NCI-H2107 treated with DMSO at 0.1 percent for 48 hours (cell line): ENCODE measurements around the gene SLC39A1.

ENCODE experiments used
- DNase-seq: peaks from one replicate; lab custom pipeline; 2025; ENCODE audit not compliant: unreplicated experiment; lab: John Stamatoyannopoulos, UW

SLC39A1 gene

DNA sequence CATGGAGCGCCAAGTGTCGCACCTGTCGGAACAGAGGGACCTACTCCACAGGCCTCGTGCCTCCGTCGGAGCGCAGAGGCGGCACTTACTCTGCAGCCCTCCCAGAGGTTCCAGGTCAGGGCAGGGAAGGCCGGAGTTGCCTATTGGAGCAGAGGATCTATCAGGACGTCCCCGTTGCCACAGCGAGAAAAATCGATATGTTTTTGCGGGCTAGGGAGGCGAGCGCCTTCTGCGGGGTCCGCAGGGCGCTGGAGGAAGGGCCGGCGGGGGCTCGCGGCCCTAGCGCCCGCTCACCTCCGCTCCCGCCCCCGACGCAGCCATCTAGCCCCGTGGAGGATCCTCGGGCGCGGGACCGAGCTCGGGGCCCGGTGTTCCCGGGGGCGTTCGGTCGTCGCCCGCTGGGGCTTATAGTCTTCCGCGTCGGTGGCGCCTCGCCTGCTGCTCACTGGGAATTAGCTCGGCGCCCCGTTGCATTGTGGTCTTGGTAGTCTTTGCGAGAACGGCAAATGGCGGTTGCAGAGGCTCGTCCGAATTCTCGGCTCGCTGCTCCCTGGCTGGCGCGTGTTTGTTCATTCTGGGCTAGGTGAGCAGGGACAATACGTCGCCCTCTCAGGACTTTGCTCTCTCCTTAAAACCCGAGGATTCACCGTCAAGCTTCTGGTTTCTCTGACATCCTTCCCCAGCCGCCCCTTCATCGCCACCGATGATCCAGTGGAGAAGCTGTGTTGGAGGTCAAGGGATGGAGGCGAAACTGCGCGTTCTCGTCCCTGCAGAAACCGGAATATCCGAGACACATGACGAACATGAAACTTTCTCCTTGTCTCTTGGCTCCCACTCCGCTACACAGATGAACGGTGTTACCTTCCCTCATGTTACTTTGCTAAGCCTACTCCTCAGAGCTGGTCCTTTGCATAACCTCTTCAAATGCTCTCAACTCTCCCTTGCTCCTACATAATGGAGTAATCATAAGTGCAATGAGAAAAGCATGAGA lies 14.2 kb upstream of the SLC39A1 start, which contains the start of gene JTB:
Gene JTB, minus strand, starts transcription at position 425 of the 991 bp plus-strand sequence. Its CDS starts 422 bp downstream, at position 3.
- peak; percentile 83 for DNase-seq

DNA sequence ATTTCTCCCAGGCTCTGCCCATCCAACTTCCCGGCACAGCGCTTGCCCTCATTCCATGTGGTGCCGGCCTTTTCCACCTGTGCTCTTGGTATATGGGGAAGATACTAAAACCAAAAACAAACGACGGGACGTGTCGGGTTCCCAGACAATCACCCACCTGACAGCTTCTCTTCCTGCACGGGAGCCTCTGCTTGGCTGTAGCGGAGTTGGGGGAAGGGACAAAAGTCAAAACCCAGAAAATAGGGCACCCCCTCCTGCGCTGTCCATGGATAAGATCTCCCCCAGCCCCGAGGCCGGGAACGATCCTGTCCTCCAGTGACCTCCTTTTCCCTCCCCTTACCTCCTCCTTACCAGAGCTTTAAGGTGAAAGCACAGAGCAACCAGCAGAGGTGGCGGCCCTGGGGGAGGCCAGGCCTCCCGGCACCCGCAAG lies 13.5 kb upstream of the SLC39A1 start:
- no peak for DNase-seq

DNA sequence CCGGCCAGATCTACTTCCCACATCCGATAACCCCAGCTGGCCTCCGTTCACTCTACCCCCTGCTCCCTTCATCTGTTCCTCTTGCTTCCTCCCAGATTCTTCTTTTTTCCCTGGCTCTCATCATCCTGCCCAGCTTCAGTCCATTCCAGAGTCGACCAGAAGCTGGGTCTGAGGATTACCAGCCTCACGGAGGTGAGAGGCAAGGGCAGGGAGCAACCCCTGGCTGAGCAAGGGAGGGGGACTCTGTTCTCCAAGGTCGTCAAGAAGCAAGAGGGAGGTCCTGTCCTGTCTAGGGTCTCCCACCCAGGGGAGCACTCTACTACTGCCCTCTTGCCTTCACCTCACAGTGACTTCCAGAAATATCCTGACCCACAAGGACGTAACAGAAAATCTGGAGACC lies 10.2 kb upstream of the SLC39A1 start:
- no peak for DNase-seq

DNA sequence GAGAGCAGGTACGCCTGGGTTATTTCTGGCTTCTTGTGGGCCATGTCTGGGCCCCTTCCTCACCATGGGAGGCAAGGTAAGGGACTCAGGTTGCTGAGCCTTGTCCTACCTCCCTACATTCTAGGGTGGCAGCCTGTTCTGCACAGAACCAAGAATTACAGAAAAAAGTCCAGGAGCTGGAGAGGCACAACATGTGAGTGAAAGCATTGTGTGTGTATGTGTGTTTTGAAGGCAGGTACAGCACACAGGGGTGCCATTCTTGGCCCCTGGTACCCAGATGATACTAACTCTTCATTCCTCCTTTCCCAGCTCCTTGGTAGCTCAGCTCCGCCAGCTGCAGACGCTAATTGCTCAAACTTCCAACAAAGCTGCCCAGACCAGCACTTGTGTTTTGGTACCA lies 9.7 kb upstream of the SLC39A1 start:
- no peak for DNase-seq

DNA sequence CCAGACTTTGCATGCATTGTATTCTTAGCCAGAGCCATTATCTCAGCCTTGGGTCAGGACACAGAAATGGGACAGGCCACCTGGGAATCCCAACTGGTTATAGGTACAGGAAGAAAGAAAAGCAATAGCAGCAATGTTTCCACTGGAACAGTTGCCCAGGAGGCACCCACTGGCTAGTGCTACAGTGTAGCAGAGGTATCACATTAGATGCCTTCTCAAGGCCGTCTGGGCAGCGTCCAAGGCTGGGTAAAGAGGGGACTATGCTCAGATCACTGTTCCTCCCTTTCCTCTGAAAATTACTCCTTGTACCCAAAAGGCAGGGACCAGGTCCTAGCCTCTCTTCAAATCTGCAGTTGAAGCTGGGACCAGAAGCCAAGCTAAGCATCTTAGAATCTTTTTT lies 7.0 kb upstream of the SLC39A1 start:
- no peak for DNase-seq

DNA sequence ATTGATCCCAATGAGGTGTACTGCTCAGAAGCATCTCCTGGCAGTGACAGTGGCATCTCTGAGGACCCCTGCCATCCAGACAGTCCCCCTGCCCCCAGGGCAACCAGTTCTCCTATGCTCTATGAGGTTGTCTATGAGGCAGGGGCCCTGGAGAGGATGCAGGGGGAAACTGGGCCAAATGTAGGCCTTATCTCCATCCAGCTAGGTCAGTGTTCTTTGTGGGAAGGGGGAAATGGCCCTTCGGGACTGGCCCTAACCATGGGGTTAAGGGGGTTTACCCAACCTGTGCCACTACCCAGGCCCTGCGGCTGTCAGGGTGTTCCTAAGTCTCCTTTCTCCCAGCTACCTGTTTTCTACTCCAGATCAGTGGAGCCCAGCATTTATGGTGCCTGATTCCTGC lies 5.6 kb upstream of the SLC39A1 start:
- no peak for DNase-seq

DNA sequence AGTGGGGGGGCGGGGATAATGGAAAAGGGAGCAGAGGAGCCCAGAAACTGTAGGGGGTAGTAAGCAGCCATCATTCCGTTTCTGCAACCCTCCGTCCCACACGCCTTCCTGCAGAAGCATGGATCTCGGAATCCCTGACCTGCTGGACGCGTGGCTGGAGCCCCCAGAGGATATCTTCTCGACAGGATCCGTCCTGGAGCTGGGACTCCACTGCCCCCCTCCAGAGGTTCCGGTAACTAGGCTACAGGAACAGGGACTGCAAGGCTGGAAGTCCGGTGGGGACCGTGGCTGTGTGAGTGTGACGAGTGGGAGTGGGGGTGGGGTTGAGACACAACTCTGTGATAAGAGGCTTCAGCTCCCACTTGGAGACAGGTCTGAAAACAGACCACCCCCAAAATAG lies 5.1 kb upstream of the SLC39A1 start:
- no peak for DNase-seq

DNA sequence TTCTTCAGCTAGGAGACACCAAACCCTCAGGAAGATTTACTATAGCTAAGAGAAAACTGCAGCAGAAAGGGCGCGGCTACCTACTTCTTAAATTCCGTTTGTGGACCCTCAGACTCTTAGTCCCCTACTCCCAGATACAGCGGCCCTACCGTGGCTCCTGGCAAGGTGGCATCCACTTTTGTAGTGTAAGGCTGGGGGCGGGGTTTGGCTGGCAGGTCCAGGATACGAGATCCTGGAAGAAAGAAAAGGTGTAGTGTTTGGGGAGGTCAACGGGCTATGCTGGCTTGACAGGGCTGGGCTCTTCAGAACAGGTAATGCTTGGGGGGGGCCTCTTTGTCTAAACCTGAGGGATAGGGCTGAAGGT lies 4.6 kb upstream of the SLC39A1 start:
- DNase-seq: peak; percentile 80

DNA sequence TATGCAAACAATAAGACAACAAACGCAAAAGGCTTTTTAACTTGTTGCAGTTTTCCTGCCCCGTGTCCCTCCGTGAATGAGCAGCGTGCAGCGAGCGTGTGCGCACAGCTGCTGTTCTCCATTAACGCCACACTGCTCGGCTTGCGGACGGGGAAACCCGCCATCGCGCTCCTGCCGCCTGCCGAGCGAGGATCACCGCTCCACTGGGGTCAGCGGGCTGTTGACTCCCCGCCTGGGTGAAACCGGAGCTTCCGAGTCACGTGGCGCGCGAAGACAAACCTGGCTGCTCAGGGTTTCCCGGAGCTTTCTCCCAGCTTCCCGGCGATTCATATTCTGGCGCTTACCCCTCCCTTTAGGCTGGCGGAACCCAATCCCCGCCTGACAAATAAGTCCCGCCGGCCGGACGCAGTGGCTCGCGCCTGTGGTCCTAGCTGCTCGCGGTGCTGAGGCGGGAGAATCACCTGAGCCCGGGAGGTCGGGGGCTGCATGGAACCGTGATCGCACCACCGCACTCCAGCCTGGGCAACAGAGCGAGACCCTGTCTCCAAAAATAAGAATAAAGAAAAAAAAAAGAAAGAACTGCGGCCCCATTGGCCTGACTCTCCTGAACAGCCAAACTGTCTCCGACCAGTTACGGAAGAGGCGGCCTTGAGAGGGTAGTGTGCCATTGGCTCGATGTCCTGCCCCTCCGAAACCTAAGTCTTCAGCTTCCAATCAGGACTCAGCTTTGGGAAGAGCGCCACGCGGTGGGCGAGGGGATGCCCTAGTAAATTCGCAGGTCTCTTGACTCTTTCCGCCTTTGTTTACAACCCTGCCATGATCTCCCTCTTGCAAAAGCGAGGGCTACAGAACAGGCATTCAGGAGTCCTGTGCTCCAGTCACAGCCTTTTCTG lies 4.0 kb upstream of the SLC39A1 start, which contains the start of gene CREB3L4:
Gene CREB3L4, plus strand, starts transcription at position 796 of the 893 bp plus-strand sequence. CDS start 624 bp downstream, outside the sequence.
- DNase-seq: peak; percentile 99

DNA sequence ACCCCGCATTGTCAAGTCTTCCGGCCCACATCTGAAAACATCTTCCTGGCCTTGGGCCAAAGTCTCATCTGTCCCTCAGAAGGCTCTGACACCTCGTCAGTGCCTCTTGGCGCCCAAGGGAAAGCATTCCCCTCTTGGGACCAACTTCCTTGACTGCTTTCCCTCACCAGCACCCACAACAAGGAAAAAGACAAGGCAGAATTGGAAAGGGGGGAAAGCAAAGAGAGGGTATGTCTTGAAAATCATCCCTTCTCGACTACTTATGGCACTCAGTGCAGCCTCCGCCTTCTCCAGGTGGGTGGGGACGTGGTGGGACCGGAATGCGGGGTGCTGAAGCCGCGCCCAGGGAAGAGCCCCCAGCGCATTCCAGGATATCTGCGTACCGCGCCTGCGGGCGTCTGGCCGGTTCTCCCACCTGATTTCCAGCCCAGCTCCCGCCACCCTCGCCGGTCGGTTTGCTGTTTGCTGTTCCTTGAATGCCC lies 554 bp upstream of the SLC39A1 start:
- no peak for DNase-seq

DNA sequence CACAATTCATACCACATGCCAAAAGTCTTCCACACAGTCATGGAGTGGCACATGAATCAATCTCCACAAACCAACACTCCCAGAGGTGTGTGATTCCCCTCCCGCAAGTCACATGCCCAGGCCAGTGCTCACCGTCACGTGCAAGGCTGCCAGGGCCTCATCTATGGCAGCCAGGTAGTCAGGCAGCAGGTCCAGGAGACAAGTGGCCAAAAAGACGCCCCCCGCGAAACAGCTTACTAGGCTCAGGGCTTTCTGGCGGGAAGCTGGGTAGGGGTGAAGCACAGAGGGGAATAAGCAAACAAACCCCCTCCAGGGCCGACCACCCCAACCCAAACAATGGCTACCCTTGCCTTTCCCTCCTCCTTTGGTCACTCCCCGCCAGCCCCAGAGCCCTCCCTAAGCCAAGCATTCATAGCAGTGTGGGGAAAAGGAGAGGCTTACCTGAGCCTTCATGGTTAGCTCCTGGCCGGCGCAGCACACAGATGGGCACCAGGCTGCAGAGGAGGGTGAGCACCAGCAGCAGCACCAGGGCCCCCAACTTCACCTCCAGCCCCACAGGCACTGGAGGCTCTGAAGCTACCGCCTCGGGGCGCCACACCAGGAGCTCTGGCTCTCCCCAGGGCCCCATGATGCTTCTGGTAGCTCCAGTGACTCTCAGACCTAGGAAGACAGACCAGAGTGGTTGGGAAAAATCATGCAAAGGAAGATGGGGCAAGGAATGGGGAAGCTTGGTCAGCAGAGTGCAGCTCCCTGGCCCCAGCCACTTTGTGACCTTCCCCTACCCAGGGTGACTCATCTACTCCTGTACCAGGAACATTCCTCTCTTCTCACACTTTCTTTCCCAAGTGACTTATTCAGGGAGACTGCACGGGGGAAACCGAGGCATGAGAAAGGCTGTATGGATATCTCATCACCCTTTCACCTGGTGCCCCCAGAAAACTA lies 978 bp downstream of the SLC39A1 start:
- DNase-seq: no peak

DNA sequence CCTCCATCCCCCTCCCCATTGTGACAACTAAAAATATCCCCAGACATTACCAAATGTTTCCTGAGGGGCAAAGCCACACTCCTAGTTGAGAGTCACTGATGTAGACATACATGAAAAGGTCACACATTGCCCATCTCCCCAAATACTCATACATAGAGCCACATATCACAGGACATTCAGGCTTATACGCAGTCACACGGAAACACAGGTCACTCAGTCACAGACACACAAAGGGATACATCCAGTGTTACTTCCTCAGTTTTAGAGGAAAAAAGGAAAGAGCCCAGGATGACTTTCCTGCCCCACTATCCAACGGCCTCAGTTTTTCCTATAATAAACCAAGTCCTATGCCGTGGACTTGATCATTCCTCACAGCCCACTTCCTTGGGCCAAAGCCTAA lies 1.9 kb downstream of the SLC39A1 start:
- no peak for DNase-seq

DNA sequence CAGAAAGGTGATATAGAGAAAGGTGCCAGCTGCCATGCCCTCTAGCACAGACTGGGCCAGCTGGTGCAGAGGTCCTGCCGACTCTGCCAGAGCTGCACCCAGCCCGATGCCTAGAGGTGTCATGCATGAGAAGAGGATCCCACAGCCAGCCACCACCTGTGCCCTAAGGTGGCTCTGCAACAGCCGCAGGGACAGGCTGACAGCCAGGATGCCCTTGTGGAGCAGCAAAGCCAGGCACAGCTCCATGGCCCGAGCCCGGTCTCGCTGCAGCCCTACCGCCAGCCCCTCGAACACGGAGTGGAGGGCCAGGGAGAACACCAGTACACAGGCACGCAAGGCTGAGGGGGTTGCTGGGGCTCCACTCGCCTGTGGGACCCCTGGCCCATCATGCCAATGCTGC lies 3.1 kb downstream of the SLC39A1 start:
- DNase-seq: no peak

DNA sequence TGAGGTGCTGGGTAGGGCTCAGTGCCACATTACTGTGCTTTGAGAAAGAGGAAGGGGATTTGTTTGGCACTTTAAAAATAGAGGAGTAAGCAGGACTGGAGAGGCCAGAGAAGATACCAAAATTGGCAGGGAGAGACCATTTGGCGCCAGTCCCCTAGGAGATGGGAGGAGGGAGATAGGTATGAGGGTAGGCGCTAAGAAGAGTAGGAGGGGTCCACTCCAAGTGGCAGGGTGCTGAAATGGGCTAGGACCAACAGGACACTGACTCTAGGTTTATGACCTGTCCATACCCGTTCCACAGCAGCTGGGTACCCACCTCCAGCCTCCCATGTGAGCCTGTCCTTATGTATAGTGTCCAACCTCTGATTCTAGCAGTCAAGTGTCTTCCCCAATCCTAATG lies 3.9 kb downstream of the SLC39A1 start:
- DNase-seq: no peak

DNA sequence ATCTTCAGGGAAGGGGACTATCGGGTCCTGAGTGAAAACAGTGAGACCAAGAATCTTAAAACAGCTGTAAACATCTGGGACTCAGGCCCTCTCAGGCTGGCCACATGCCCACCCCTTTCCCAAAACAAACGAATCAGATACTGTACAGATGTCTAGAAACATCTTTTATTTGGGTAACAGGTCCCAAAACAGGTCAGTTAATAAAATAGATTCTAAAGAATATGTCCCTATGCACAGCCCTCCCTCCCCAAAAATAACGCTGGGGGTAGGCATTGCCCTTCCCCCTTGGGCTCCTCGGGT lies 4.4 kb downstream of the SLC39A1 start:
- DNase-seq: no peak

DNA sequence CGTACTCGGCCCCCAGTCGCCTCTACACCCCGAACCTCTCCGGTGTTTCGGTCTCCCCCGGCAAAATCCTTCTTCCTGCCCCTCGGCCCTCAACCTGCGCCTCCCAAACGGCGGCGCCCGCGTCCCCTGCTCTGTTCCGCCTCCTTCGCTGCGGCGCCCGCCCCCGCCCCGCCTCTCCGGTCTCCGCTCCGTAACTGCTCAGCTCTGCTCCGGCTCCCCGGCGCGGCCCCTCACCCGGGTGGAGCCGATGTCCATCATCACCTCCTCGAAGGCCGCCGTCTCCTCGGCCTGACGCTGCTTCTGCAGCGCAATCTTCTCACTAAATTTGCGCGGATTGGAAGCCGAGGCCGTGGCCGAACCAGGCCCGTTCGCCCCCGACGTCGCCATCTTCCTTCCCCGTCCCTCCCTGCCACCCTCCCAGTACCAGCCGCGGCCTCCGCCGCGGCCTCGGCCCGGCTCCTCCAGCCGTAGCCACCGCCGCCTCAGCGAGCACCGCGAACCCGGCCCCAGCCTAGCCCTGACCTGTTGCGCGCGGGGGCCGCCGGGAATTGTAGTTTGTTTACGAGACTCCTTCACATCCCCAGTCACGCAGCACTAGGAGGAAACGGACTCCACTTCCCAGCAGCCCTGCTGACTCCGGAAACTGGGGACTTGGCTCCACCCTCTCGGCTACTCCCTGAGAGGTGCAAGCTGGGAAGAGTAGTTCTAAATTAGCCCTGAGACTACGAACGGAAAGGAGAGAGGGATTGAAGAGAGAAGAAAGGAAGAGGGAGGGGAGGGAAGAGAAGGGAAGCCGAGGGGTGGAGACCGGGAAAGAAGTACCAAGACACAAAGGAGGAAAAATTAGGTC lies 5.0 kb downstream of the SLC39A1 start, which contains the start of gene CRTC2:
Gene CRTC2, minus strand, starts transcription at position 502 of the 850 bp plus-strand sequence. Its CDS starts 115 bp downstream, at position 387.
- peak; percentile 99 for DNase-seq

DNA sequence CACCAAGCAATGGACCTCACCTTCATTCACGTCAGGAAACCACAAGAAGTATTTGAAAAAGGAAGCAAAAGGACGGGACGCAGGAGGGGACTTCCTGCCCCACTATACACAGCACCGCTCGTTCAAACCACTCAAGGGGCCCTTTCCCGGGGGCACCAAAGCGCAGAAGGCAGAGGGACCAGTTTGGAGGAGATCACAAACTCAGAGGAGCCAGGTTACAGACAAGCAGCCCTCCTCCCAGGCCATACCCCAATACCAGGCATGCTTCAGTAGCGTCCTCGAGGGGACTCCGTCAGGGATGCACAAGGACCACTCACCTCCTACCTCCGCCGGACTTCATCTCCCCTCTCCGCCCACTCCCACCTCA lies 5.6 kb downstream of the SLC39A1 start:
- DNase-seq: no peak

DNA sequence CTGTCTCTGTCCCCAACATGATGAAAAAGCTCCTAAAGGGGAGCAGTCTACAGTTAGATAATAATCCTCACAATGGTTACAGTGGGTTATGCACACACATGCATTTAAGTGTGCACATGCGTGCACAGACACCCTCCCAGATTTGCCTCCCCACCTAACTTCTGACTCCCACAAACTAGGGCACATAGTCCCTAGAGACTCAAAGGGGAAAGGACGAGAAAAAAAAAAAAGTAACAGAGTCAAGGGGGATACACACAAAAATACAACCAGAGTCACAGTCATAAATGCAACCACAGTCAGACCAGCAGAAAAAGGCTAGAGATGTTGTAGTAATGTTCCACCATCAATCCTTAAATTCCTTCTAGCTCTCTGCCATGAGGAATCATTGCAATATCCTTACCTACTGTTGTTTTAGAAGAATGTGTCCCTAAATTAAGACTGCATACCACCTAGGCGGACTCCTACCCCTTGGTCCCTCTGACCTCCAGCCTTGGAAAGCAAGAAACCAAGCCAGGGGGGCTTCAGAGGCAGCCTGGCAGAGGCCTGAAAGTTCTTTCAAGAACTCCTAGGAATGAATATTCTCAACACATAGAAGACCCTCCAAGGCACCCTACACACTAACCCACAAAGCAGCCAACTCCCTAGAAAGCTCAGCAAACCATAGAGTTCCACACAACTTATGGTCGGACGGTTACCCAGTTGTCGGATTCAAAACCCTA lies 6.2 kb downstream of the SLC39A1 start:
- DNase-seq: no peak

DNA sequence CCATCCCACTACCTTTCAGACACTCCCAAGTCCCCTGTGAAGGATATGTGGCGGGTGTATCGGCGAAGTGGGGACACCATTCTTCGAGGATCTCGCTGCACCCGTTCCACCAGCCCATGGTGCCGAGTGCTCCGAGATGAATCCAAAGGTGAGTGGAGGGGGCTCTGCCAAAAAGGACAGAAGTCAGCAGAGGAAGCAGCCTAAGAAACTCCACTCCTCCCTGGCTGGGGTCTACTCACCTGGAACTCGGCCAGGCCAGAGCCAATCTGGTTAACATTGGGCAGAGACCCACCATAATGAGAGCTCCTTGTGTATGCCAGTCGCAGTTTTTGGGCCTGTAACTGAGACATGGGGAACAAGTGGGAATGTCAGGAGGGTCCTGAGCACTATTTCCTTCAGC lies 8.5 kb downstream of the SLC39A1 start:
- DNase-seq: no peak
